Measurements from ENCODE around the gene SNHG17. TPM values are rescaled to one million over a fixed set of nuclear protein-coding genes. Genes with fewer than 3 reads are reported as not detected.

Gene SNHG17
- total RNA-seq = 5.6 and 6.9 TPM in 2 replicates

GRCh38 chr20:38434770-38435554, at the start of gene SNHG17:
TSS of gene SNHG17 (minus strand) at chr20:38435328.
- Histone ChIP-seq H3K79me2 (ENCODE audit: insufficient read depth, low read length) (peaks cover 47% of the 10 kb centered on the region), H3K4me1 (ENCODE audit: insufficient read depth, low read length) (peaks cover 26% of the 10 kb centered on the region), H4K20me1 (ENCODE audit: insufficient read depth, low read length) (peaks cover 40% of the 10 kb centered on the region), H3K27ac (ENCODE audit: low read depth, low read length) (peak within 1 kb of the TSS; percentile 94), H3K4me3 (ENCODE audit: insufficient read depth, low read length) (peak within 1 kb of the TSS; percentile 96), H3K9me3 (ENCODE audit: low read depth, low read length) (no peaks in the 10 kb centered on the region), H3K36me3 (ENCODE audit: insufficient read depth, low read length) (peaks cover 39% of the 10 kb centered on the region), H3K4me2 (ENCODE audit: insufficient read depth, low read length) (peak within 1 kb of the TSS; percentile 98), H3K27me3 (ENCODE audit: insufficient read depth, low read length) (no peaks in the 10 kb centered on the region), H2AFZ (ENCODE audit: low read length) (peak within 1 kb of the TSS; percentile 91)
- TF ChIP-seq, protein P1, sequence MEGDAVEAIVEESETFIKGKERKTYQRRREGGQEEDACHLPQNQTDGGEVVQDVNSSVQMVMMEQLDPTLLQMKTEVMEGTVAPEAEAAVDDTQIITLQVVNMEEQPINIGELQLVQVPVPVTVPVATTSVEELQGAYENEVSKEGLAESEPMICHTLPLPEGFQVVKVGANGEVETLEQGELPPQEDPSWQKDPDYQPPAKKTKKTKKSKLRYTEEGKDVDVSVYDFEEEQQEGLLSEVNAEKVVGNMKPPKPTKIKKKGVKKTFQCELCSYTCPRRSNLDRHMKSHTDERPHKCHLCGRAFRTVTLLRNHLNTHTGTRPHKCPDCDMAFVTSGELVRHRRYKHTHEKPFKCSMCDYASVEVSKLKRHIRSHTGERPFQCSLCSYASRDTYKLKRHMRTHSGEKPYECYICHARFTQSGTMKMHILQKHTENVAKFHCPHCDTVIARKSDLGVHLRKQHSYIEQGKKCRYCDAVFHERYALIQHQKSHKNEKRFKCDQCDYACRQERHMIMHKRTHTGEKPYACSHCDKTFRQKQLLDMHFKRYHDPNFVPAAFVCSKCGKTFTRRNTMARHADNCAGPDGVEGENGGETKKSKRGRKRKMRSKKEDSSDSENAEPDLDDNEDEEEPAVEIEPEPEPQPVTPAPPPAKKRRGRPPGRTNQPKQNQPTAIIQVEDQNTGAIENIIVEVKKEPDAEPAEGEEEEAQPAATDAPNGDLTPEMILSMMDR (IDR thresholded peaks at IDR 0.05; ENCODE audit: extremely low read depth, low read depth, low read length) = peak; percentile 100
- DNase-seq (ENCODE audit: insufficient read length, low spot score, missing footprints) = peak; percentile 94

GRCh38 chr20:38479596-38479995, 44.5 kb upstream of the SNHG17 start:
- H3K27me3 ChIP-seq (ENCODE audit: insufficient read depth, low read length) = no peaks in the 10 kb centered on the region
- peaks cover 60% of the 10 kb centered on the region for H4K20me1 ChIP-seq (ENCODE audit: insufficient read depth, low read length)
- H3K4me3 ChIP-seq (ENCODE audit: insufficient read depth, low read length) = no peak overlapping the region
- H3K27ac ChIP-seq (ENCODE audit: low read depth, low read length) = no peak overlapping the region
- H3K4me2 ChIP-seq (ENCODE audit: insufficient read depth, low read length) = no peak overlapping the region
- no peaks in the 10 kb centered on the region for H3K9me3 ChIP-seq (ENCODE audit: low read depth, low read length)
- peaks cover 88% of the 10 kb centered on the region for H3K79me2 ChIP-seq (ENCODE audit: insufficient read depth, low read length)
- no peaks in the 10 kb centered on the region for H3K4me1 ChIP-seq (ENCODE audit: insufficient read depth, low read length)
- no peak overlapping the region for H2AFZ ChIP-seq (ENCODE audit: low read length)
- H3K36me3 ChIP-seq (ENCODE audit: insufficient read depth, low read length) = no peaks in the 10 kb centered on the region
- no peak for DNase-seq (ENCODE audit: insufficient read length, low spot score, missing footprints)
- TF ChIP-seq, protein P1 (IDR thresholded peaks at IDR 0.05; ENCODE audit: extremely low read depth, low read depth, low read length) = no peak

DNA sequence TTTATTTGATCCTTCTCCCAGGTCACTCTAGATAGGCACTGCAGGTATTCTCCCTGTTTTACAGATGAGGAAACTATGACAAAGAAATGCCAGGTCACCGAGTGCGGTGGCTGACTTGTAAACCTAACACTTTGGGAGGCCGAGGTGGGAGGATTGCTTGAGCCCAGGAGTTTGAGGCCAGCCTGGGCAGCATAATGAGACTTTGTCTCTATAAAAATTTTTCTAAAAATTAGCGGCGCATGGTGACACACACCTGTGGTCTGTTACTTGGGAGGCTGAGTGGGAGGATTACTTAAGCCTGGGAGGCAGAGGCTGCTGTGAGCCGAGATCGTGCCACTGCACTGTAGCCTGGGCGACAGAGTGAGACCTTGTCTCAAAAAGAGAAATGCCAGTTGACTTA, 42.6 kb upstream of the SNHG17 start:
- no peak overlapping the region for H3K4me3 ChIP-seq (ENCODE audit: insufficient read depth, low read length)
- H2AFZ ChIP-seq (ENCODE audit: low read length) = no peak overlapping the region
- TF ChIP-seq, protein P1 (IDR thresholded peaks at IDR 0.05; ENCODE audit: extremely low read depth, low read depth, low read length) = no peak
- H4K20me1 ChIP-seq (ENCODE audit: insufficient read depth, low read length) = peaks cover 63% of the 10 kb centered on the region
- no peaks in the 10 kb centered on the region for H3K9me3 ChIP-seq (ENCODE audit: low read depth, low read length)
- no peak overlapping the region for H3K27ac ChIP-seq (ENCODE audit: low read depth, low read length)
- no peaks in the 10 kb centered on the region for H3K36me3 ChIP-seq (ENCODE audit: insufficient read depth, low read length)
- peaks cover 88% of the 10 kb centered on the region for H3K79me2 ChIP-seq (ENCODE audit: insufficient read depth, low read length)
- H3K4me2 ChIP-seq (ENCODE audit: insufficient read depth, low read length) = no peak overlapping the region
- DNase-seq (ENCODE audit: insufficient read length, low spot score, missing footprints) = no peak
- H3K27me3 ChIP-seq (ENCODE audit: insufficient read depth, low read length) = no peaks in the 10 kb centered on the region
- H3K4me1 ChIP-seq (ENCODE audit: insufficient read depth, low read length) = peaks cover 9% of the 10 kb centered on the region

DNA sequence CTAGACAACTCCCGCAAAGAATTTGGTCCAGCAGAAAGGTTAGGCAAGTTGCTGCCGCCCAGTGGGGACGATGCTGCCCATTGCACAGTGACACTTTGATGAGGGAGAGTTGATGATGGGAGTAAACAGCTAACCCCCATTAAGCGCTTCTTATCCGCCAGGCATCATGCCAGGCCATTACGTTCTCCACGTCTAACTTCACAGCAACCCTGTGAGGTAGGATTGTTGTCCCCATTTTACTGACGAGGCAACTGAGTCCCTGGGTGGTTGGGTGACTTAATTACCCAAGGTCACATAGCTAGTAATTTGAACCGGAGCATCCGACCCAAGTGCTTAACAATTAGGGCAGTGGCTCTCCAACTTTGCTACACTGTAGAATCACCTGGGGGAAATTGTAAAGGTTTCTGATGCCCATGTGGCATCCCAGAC, 38.3 kb upstream of the SNHG17 start:
- no peak for DNase-seq (ENCODE audit: insufficient read length, low spot score, missing footprints)
- peak overlapping the region; percentile 60 for H3K27ac ChIP-seq (ENCODE audit: low read depth, low read length)

More for the DNA sequence above, 38.3 kb upstream of the SNHG17 start:
- Histone ChIP-seq H3K9me3 (ENCODE audit: low read depth, low read length) (no peaks in the 10 kb centered on the region), H3K4me3 (ENCODE audit: insufficient read depth, low read length) (peak overlapping the region; percentile 85), H3K79me2 (ENCODE audit: insufficient read depth, low read length) (peaks cover 56% of the 10 kb centered on the region), H2AFZ (ENCODE audit: low read length) (peak overlapping the region; percentile 81), H3K4me1 (ENCODE audit: insufficient read depth, low read length) (peaks cover 11% of the 10 kb centered on the region), H4K20me1 (ENCODE audit: insufficient read depth, low read length) (peaks cover 48% of the 10 kb centered on the region), H3K27me3 (ENCODE audit: insufficient read depth, low read length) (peaks cover 5% of the 10 kb centered on the region), H3K4me2 (ENCODE audit: insufficient read depth, low read length) (peak overlapping the region; percentile 96), H3K36me3 (ENCODE audit: insufficient read depth, low read length) (no peaks in the 10 kb centered on the region)
- TF ChIP-seq, protein P1 (IDR thresholded peaks at IDR 0.05; ENCODE audit: extremely low read depth, low read depth, low read length) = peak; percentile 18

All from osteoblast (primary cell).